DND-41 (cell line): ENCODE measurements around the gene CNTN5.

Experiments
- ATAC-seq: fragments of 200-7000 bp; cut with Tn5 transposase; 3 replicates; pipeline ENCODE4 v1.9.1; 2021; ENCODE audit warnings: low read depth; ENCODE audit not compliant: insufficient read depth
- DNase-seq: peaks from one replicate; pipeline ENCODE4 v3.0.0-alpha.2; 2020
- H2AFZ ChIP-seq: 2 replicates; pipeline ENCODE4 v1.6.0; 2012; ENCODE audit warnings: low read depth, low read length
- H3K27ac ChIP-seq: 2 replicates; pipeline ENCODE4 v1.5.1; 2012; ENCODE audit warnings: low read length, inconsistent platforms
- H3K27me3 ChIP-seq: fragments of 200-600 bp; sonication (generic); 2 replicates; pipeline ENCODE4 v1.6.0; 2012; ENCODE audit warnings: low read length, mild to moderate bottlenecking, inconsistent platforms; ENCODE audit not compliant: insufficient read depth, poor library complexity
- H3K36me3 ChIP-seq: 2 replicates; pipeline ENCODE4 v1.5.1; 2012; ENCODE audit warnings: low read length, inconsistent platforms; ENCODE audit not compliant: insufficient read depth
- H3K4me1 ChIP-seq: 2 replicates; pipeline ENCODE4 v1.5.1; 2012; ENCODE audit warnings: mild to moderate bottlenecking, low read length; ENCODE audit not compliant: insufficient read depth
- H3K4me2 ChIP-seq: 2 replicates; pipeline ENCODE4 v1.6.0; 2012; ENCODE audit warnings: mild to moderate bottlenecking, moderate library complexity, low read length, inconsistent platforms; ENCODE audit not compliant: insufficient read depth
- H3K4me3 ChIP-seq, 2 experiments: fragments of 200-600 bp in 1 of 2; shearing (Covaris generic) in 1 of 2; 2 replicates each; pipeline ENCODE4 v1.5.1; 2012 to 2016; ENCODE audit warnings: inconsistent platforms in 2 of 2, low read length in 2 of 2, mild to moderate bottlenecking in 2 of 2, low read depth in 1 of 2, moderate library complexity in 1 of 2
- H3K79me2 ChIP-seq: 2 replicates; pipeline ENCODE4 v1.6.0; 2012; ENCODE audit warnings: low read length, inconsistent platforms; ENCODE audit not compliant: insufficient read depth
- H3K9ac ChIP-seq: 2 replicates; pipeline ENCODE4 v1.6.0; 2012; ENCODE audit warnings: low read depth, mild to moderate bottlenecking, inconsistent platforms, low read length, moderate library complexity
- H3K9me3 ChIP-seq: 2 replicates; pipeline ENCODE4 v1.5.1; 2012; ENCODE audit warnings: low read length, moderate library complexity, mild to moderate bottlenecking, inconsistent platforms; ENCODE audit not compliant: insufficient read depth, severe bottlenecking
- H4K20me1 ChIP-seq: 2 replicates; pipeline ENCODE4 v1.6.0; 2012; ENCODE audit warnings: low read length; ENCODE audit not compliant: insufficient read depth
- EZH2 ChIP-seq: IDR thresholded peaks from 3 replicates; pipeline ENCODE4 v1.6.1; 2012; ENCODE audit warnings: borderline replicate concordance, low read depth, mild to moderate bottlenecking, moderate library complexity, low read length, inconsistent platforms; ENCODE audit not compliant: severe bottlenecking
- TF ChIP-seq, protein P1 (sequence below): IDR thresholded peaks from 2 replicates; pipeline ENCODE4 v1.5.1; 2012; ENCODE audit warnings: borderline replicate concordance, low read length, moderate library complexity, mild to moderate bottlenecking; ENCODE audit not compliant: poor library complexity, severe bottlenecking; ENCODE audit errors: extremely low read depth

The CNTN5 gene

GRCh38 chr11:99567334-99567956 is 546.7 kb downstream of the CNTN5 start:
- Histone ChIP-seq H3K4me3 (no peak overlapping the region), H3K9ac (no peak overlapping the region), H3K79me2 (no peaks in the 10 kb centered on the region), H2AFZ (no peak overlapping the region), H3K9me3 (no peaks in the 10 kb centered on the region), H3K36me3 (no peaks in the 10 kb centered on the region), H3K4me2 (no peak overlapping the region), H3K27ac (no peak overlapping the region), H3K27me3 (no peaks in the 10 kb centered on the region), H4K20me1 (no peaks in the 10 kb centered on the region), H3K4me1 (no peaks in the 10 kb centered on the region)
- no peak for ATAC-seq
- no peak for DNase-seq
- TF ChIP-seq, protein P1, sequence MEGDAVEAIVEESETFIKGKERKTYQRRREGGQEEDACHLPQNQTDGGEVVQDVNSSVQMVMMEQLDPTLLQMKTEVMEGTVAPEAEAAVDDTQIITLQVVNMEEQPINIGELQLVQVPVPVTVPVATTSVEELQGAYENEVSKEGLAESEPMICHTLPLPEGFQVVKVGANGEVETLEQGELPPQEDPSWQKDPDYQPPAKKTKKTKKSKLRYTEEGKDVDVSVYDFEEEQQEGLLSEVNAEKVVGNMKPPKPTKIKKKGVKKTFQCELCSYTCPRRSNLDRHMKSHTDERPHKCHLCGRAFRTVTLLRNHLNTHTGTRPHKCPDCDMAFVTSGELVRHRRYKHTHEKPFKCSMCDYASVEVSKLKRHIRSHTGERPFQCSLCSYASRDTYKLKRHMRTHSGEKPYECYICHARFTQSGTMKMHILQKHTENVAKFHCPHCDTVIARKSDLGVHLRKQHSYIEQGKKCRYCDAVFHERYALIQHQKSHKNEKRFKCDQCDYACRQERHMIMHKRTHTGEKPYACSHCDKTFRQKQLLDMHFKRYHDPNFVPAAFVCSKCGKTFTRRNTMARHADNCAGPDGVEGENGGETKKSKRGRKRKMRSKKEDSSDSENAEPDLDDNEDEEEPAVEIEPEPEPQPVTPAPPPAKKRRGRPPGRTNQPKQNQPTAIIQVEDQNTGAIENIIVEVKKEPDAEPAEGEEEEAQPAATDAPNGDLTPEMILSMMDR: no peak
- TF ChIP-seq EZH2: no peak

DNA sequence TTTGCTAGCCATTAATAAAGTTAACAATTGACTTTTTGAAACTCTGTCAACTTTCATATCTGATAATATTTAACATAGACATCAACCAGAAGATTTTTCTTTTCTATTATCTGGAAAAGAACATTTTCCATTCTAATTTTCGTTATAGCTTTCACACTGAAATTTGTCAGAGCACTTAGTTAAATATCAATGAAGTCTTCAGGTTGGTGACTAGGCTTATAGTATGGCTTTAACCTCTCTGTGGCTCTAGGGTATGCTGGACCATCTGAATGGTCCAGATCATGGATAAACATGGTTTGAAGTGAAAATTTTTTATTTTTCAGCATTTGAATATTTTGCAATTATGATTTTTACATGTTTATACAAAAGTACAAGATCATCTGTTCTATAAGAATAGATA is 548.1 kb downstream of the CNTN5 start:
- Histone ChIP-seq H3K27ac (no peak overlapping the region), H3K79me2 (no peaks in the 10 kb centered on the region), H4K20me1 (no peaks in the 10 kb centered on the region), H2AFZ (no peak overlapping the region), H3K4me2 (no peak overlapping the region), H3K9ac (no peak overlapping the region), H3K4me3 (no peak overlapping the region), H3K36me3 (no peaks in the 10 kb centered on the region), H3K9me3 (no peaks in the 10 kb centered on the region), H3K27me3 (no peaks in the 10 kb centered on the region), H3K4me1 (no peaks in the 10 kb centered on the region)
- no peak for DNase-seq
- ATAC-seq: no peak
- TF ChIP-seq, protein P1: no peak
- no peak for TF ChIP-seq EZH2

- Histone ChIP-seq H3K9me3 (no peaks in the 10 kb centered on the region), H2AFZ (no peak overlapping the region), H3K4me2 (no peak overlapping the region), H3K9ac (no peak overlapping the region), H3K36me3 (no peaks in the 10 kb centered on the region), H3K27me3 (no peaks in the 10 kb centered on the region), H3K79me2 (no peaks in the 10 kb centered on the region), H4K20me1 (no peaks in the 10 kb centered on the region), H3K4me3 (no peak overlapping the region), H3K4me1 (no peaks in the 10 kb centered on the region), H3K27ac (no peak overlapping the region)
- TF ChIP-seq, protein P1: no peak
- TF ChIP-seq EZH2: no peak
- no peak for DNase-seq
- no peak for ATAC-seq
Measured at GRCh38 chr11:99571094-99571493, 550.3 kb downstream of the CNTN5 start.
